Stimulated activated CD4-positive, alpha-beta T cell treated with anti-CD3 and anti-CD28 coated beads, Interleukin-1b, Interleukin-23, amount 100 ng/mL, for 24 hours (primary cell): ENCODE measurements around the gene MAMLD1.

Source experiments
- DNase-seq, 4 experiments: peaks; one replicate each; pipeline ENCODE4 v3.0.0-alpha.2; 2020; ENCODE audit warnings: low read depth in 4 of 4, low spot score in 1 of 4

The MAMLD1 gene

DNA sequence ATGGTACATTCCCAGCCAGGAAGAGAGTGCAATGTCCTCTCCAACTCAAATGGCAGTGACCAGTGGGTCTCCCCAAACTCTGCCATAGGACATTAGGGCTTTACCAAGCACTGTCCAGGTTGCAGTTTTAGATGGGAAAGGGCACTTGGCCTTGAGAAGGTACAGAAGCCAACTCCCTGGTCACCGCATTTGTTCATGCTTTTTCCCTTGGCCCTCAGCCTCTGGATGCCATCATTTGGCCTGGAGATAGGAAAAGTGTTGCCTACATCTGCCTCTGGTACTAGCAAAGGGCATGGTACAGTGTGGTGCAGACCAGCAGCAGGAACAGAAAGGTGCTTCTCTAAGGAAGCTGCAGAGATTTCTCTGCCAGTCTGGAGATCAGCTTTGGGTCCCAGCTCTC lies 93.8 kb downstream of the MAMLD1 start:
- no peak for DNase-seq

DNA sequence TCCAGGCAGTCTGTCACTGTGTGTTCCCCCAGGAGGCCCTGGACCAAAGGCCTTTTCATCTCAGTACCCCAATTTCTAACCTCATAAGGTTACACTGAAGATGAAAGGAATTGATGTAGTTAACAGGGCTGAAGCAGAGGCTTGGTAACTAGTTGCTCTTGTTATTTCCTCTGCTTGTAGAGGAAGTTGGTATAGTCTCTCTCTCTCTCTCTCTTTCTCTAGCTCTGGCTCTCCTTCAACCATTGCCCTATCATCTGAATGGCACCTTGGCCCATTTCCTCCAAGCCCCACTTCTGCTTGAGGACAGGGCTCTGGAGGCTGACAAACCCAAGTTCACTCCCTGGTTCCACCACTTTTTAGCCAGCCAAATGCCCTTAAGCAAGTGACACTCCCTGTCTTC lies 96.1 kb downstream of the MAMLD1 start:
- DNase-seq: no peak

DNA sequence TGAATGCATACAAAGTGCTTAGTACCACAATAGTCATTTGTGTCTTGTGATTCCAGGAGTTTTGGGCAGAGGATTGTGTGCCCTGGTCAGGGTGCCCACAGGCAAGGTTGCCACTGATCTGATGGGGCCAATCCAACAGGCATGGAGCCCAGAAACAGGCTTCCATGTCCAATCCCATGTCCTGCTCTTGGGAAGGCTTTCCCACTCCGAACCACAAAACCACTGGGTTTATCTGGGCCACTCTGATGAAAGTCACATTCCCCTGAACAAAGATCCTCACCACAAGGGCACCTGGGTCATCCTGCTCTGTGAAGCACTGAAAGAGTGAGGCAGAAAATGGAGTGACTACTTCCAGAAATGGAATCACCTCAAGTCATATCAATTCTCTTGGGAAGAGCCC lies 96.9 kb downstream of the MAMLD1 start:
- no peak for DNase-seq

DNA sequence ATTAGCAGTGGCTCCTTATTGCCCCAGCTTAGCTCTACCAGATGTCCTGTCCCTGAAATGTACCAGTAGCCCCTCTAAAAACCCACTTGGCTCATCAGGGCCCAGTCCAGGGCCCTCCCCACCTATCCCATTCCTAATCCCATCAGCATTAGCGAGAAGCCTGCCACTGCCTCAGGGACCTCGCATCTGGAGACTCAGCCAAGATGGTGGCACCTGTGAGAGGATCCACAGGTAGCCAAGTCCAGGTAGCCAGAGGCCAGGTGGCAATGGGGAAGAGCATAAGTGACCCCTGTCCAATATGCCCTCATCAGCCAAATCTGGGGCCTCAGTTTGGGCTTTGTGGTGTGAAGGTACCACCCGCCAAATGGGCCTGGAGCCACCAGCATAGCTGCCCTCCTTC lies 97.7 kb downstream of the MAMLD1 start:
- DNase-seq: no peak

DNA sequence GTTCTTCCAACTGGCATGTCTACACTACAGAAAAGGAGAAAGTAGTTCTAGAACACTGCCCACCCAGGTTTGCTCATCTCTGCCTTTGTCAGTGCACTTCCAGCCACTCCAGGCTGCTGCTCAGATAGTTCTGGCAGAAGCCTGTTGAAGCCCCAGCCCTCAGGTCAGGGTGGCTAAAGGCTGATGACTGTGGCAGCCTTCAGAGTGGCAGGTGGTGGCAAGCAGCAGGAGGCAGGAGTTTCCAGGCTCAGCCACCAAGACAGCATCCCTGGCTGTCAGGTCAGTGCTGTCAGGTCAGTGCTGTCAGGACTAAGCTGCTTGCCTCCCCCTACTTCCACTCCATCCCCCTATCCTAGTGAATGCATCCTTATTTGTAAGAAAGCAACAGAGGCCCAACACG lies 100.4 kb downstream of the MAMLD1 start:
- DNase-seq: no peak

DNA sequence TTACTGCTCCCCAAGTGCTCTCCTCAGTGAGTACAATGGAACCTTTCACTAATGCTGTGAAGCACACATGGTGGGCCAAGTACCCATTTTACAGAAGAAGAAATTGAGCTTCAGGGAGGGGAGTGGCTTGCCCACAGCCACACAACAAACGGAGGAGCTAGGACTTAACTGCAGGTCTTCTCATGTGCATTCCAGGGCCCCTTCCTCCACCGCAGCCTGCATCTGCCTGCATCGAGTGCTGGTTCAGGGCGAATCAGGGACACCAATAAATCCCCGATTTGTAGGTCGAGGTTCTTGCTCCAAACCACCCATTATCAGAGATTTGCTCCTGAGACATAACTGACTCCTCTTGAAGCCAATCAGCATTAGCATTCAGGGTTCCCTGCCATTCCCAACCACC lies 100.9 kb downstream of the MAMLD1 start:
- DNase-seq: no peak

DNA sequence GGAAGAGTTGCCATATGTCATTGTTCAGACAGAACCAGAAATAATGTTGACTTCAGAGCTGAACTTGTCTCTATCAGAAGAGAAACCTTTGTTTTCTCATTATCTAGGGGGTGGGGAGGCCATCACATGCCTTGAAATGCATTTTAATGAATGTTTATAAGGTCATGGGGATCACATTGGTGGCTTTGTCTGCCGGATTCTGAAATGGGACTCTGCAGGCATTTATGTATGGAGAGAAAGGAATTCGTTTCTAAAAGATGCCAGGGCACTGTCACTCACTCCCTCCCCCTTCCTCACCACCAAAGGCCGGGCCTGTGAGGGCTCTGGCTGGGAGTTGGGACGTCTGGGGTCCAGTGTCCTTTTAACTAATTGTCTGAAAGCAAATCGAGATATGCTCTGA lies 102.2 kb downstream of the MAMLD1 start:
- DNase-seq: no peak

DNA sequence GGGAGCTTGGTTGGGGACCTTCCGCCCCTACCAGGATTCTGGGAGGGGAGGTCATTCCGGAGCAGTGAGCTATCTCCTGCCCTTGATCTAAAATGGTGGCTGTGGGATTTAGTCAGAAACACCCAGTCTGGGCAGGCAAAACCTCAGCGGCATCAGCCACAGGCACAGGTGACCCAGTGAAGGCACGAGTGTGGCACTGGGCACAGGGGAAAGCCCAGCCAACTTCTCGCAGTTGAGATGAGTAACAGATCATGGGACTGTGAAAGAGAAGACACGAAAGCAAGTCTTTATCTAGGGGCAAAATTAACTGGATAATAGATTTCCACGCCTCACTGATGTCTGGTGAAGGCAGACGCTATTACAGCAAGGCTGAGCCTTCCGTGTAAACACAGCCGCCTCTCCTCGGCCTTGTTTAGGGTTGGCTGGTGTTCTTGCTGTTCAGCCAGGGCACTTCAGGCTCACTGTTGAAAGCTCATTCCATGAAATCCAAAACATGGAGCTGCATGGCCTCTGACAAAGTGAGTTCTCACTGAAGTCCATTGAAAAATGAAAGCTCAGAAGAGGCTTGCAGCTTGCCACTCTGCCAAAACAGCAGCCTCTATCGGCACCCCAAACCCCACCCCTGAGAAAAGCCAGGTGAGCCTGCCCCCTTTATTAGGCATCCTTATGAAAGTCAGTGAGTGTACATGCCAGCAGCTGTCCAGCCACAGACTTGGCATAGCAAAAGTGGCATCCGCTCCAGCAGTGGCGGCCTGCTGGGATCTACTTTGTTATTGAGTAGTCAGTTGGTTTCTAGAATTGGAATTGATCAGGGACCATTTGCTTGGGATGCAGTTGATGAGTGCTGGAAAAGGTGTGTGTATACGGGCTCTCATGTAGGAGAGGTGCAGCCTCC lies 103.0 kb downstream of the MAMLD1 start:
- no peak for DNase-seq

DNA sequence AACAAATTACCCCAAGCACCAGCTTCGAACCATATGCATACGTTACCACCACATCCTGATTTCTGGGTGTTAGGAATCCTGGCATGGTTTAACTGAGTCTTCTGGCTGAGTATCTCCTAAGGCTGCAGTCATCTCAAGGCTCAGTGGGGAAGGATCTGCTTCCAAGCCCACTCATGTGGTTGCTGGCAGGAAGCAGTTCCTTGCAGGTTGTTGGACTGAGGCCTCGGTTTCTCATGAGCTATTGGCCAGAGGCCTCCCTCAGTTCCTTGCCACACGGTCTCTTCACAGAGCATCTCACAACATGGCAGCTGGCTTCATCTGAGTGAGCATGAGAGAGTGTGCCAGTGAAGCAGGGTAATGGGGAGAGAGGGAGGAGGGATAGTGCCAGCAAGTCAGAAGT lies 109.2 kb downstream of the MAMLD1 start:
- DNase-seq: no peak

DNA sequence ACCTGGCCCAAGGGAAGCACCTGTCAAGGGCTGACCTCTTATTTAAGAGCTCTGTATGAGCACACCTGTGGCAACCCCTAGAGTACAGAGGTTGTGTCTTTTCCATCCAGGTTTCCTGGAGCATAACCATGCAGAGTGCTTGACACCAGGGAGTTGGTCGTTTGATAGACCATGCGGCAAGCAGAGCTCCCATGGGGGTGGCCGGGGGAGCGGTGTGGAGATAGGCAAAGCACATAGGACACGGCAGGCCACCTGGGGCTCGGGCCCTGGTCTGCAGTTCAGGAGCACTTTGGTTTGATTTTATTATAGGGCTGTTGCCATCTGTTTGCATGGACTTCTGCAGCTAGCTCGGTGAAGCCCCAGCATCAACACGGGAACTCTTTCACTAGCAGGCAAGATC lies 110.3 kb downstream of the MAMLD1 start:
- no peak for DNase-seq

DNA sequence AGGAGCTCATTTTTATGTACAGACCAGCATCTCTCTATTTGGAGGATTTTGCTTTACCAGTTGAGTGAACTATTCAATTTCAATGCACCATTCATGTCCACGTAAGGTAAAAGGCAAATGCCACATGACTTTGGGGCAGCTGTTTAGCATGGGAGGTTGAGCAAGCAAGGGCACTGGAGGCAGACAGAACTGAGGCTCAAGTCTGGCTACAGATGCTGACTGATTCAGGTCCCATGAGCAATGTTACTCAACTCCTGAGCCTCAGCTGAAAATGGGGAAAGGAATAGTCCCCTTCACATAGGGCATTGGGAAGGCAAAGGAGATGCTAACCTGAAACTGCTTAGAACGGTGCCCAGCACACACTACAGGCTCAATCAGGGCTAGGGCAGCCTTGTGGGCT lies 112.3 kb downstream of the MAMLD1 start:
- no peak for DNase-seq

DNA sequence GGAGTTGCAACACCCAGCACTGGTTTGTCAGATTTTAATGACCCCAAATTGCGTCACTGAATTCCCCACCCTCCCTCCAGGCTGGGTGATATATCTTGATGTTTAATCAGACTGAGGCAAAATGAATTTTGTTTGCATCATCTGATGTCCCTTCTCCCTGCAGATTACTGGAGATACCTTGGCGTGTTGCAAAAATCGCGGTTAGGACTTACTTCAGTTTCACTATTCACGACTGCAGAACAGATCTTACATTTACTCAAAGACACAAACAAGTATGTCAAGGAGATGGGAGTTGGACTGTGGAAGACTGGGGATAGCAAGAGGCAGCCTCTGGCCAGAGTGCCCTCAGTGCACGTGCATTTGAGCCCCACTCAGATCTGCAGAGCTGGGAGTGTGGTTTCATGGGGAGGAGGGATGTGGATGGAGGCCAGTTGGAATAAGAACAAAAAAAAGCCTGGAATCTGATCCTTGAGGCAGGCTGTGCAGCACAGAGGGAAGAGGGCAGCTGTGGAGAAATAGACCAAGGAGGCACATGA lies 113.1 kb downstream of the MAMLD1 start:
- DNase-seq: no peak

DNA sequence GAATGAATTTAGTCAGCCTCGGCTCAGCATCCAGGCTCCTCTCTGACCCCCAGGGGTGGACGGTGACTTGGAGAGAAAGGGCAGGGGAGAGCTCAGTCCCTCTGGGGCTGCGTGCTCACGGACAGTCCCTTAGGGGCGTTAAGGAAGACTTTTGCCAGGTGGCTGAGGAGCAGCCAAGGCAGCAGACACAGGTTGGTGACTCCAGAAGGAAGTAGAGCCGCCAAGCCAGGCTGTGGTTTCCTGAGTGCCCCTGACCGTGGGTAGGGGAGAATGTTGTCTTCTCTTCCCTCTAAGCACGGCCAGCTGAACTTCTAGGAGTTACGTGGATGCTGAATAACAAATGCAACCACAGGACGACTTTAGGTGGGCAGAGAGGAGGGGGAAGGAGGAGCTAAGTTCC lies 114.3 kb downstream of the MAMLD1 start:
- DNase-seq: no peak

DNA sequence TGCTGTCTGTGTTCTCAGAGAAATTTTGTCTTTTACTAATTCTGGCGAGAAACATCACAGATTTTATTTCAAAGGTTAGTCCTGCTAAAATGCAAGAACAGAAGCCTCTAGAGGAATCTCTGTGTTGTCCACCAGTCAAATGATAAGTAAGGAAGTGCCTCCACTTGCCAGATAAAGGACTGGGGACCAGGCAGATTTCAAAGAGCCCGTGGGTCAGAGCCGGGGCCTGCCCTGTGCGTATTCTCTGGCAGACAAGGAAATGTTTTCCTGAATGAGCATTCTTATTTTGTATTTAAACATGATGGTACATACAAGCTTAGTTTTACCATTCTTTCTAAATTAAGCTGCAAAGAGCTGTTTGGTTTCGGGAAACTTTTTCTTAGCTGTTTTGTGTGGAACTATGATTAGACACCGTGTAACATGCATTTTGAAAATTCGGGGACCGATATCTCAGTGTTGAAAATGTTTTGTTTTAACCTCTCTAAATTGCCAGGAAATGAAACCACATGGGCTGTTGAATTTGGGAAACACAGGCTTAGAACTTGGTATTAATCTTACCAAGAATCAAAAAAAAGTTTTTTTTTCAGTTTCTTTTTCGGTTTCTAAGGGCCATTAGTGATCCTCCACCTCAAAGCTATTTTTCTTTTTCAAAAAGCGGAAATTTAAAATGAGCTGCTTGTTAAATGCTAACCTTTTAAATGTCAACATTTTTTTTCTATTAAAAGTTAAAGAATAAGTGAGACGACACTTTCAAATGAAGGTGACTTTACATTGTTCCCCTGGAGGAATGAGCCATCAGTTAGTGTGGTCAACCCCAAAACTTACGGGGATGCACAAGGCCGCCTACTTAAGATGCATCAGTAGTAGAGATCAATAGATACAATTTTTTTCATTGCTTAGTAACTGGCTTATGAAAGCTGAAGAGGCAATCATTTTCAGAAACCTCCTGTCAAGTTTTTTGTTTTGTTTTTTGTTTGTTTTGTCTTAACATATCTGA lies 115.7 kb downstream of the MAMLD1 start:
- DNase-seq: no peak

DNA sequence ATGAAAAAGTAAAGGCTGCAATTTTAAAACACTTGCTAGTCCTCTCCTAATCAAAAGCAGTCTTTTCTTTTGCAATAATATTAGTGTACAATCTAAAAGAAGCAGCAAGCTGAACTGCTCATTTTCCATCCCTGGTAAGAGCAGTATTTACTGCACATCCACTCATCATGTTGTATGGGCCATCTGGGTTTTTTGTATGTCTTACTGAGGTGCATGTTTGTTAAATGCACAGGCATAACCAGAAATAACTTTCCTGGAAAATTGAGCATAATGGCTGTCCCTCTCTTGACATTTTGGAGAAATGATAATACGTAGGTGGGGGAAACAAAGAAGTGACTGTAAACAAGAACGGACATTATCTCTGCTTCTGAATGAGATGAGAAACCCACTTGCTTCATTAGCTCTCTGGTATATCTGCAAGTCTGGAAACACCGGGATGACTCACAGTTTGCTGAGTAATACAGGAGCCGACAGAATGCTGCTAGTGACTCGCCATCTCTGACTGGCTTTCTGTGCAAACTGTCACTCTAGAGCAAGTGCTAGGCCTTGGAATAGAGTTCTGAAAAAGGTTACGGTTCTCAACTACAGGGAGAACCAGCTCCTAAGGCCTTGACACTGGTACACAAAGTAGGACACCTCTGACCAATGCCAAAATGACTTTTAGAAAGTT lies 119.6 kb downstream of the MAMLD1 start:
- DNase-seq: peak in 3 of 4 experiments; percentile 28 to 44 (median 35)

DNA sequence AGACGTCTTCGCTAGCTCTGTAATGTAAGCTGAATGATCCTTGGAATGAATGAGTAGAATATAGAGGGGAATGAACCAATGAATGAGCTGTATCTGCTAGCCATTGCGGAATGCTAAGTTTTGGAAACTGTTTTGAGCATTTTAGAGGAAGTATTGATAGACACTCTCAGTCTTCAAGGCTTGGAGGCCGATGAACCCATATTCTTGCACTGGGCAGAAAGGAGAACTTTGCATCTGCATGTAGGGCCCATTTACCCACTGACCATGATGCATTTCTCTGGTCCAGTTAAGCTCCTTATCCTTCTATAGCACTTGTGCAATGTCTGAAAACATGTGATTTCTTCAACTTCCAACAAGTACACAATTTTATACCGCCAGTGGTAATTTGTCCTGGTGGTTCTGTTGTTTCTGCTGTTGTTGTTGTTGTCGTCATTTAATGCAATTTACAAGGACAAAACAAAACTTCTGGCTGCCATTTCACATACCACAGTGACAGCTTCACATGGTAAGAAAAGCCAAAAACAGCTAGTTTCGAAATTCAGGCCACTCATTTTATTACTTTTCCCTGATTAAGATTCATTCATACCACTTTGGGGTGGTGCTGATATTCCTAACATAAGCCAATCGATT lies 120.4 kb downstream of the MAMLD1 start:
- DNase-seq: no peak

DNA sequence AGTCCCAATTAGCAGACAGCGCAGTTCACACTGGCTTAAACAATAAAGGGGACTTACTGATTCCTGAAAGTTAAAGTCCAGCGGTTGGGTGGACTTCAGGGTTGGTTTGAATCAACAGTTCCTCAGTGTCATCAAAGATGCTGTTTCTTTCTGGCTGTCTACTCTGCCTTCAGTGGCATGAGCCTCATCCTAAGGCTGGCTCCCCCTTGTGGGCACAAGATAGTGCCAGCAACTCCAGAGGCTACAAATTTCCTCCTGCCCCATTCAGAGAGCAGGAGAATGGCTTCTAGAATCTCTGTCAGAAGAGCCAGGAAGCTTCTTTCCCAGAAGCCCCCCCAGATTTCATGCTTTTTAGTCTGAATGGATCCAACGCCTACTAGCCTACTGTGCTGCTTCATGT lies 122.9 kb downstream of the MAMLD1 start:
- DNase-seq: peak in 3 of 4 experiments; percentile 13 to 26 (median 17)

DNA sequence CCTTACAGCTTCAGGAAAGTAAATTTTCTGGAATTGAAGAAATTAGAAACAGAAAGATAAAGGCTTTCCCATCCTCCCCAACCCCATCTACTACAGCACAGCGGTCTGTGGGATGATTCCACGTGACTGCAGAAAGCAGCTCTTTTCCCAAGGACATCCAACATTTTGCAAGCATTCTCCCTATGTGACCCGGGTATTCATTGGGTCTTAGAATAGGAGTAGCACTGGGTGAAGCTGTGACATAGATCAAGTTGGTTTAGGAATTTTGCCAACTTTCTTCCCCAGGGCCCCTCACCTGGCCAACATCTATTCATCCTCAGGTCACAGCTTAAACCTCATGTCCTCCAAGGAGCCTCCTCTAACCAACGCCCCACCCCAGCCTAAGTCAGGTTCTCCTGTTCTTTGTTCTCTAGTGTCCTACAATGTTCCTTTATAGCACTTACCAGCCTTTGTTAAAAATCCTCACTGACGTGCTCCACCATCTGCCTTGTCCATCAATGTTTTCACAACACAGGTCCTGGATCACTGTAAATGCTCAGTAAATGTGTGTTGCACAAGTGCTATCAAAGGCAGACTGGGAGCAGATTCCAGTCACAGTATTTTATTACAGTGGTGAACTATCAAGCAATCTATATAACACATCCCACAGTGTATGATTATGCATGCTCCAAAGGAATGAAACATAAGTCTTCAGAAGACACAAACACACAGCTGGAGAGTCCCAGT lies 124.4 kb downstream of the MAMLD1 start:
- no peak for DNase-seq

DNA sequence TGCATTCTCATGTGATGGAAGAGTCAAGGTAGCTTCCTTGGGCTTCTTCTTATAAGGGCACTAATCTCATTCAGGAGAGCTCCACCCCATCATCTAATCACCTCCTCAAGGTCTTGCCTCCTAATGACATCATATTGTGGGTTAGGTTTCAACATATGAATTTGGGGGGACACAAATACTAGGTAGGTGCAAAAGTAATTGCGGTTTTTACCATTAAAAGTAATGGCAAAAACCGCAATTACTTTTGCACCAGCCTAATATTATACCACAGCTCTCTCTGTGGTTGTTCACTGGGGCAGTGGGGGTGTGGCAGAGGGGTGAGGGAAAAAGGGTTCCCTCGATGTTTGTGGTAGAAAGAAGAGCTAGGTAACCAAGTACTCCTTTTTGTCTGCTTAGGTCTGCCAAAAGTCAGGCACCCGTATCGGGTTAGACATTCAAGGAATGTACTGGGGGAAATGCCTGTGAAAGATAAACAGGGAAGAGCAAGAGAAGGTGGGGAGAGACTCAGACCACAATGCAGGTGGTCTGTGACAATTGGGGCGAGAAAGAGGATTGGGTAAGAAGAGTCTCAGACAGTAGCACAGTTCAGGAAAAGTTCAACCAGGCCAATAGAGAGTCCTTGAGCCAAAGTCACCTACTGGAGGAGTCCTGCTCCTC lies 126.4 kb downstream of the MAMLD1 start:
- DNase-seq: no peak

DNA sequence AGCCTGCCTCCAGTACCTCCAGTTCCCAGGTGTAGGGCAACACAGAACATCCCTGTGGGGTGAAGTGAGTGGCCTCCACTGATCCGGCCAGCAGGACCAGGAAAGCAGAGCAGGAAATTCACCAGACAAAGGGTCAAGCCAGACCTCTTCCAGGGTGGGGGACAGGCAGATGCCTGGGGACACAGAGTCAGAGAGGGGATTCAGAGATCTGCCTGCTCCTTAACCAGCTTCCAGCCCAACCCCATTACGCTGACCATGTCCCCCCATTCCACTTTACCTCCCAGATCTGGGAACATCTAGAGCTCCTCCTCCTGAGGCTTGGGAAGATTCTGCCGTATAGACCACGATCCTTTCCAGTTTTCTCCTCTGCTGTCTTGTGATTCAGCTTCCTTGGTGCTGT lies 132.4 kb downstream of the MAMLD1 start:
- no peak for DNase-seq
